GM13976 (cell line): ENCODE data around the gene OR52W1.

Source experiments
- DNase-seq: peaks from one replicate; pipeline ENCODE4 v3.0.0; 2012; ENCODE audit warnings: low spot score
- in situ Hi-C: fragments of 300-500 bp; cut with MboI; formaldehyde crosslinking; loops from one replicate; pipeline ENCODE4 v1.12.0; 2022; ENCODE audit warnings: low sequenced_read_pairs, mixed read lengths, inconsistent platforms; ENCODE audit not compliant: unreplicated experiment
- TF ChIP-seq, protein P1 (sequence below): IDR thresholded peaks from 2 replicates; pipeline ENCODE4 v1.5.1; 2012; ENCODE audit warnings: borderline replicate concordance, mild to moderate bottlenecking; ENCODE audit not compliant: insufficient read depth; ENCODE audit errors: extremely low read depth, missing control alignments, control extremely low read depth

OR52W1 gene

DNA sequence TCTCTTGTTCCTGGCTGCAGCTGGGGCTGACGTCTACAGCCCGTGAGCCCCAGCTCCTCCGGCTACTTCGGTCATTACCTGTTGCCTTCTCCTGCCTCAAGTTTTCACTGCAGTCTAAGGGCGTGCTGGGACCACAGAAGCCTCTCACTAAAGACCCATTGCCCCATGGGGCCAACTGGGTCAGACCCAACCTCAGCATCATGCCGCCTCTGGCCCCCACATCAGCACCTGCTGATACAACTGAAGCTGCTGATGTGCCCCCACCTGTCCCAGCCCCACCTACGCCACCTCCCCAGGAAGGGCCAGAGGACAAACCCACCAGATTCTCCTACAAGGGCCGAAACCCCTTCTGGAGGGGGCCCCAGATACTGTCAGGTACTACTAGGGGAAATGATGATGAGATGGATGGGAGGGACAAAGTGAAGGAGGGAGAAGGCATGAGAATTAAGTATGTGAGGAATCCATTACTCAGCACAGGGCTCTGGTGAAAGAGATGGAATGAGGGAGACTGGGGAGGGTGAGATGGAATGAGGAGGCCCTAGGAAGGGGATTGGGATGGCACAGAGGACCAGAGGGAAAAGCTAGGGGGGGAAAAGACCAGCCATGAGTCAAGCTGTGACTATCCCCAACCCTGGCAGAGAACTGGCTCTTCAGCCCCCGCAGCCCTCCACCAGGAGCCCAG, 11.4 kb downstream of the OR52W1 start:
- TF ChIP-seq, protein P1, sequence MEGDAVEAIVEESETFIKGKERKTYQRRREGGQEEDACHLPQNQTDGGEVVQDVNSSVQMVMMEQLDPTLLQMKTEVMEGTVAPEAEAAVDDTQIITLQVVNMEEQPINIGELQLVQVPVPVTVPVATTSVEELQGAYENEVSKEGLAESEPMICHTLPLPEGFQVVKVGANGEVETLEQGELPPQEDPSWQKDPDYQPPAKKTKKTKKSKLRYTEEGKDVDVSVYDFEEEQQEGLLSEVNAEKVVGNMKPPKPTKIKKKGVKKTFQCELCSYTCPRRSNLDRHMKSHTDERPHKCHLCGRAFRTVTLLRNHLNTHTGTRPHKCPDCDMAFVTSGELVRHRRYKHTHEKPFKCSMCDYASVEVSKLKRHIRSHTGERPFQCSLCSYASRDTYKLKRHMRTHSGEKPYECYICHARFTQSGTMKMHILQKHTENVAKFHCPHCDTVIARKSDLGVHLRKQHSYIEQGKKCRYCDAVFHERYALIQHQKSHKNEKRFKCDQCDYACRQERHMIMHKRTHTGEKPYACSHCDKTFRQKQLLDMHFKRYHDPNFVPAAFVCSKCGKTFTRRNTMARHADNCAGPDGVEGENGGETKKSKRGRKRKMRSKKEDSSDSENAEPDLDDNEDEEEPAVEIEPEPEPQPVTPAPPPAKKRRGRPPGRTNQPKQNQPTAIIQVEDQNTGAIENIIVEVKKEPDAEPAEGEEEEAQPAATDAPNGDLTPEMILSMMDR: no peak
- in situ Hi-C loops: no loop called here
- no peak for DNase-seq

DNA sequence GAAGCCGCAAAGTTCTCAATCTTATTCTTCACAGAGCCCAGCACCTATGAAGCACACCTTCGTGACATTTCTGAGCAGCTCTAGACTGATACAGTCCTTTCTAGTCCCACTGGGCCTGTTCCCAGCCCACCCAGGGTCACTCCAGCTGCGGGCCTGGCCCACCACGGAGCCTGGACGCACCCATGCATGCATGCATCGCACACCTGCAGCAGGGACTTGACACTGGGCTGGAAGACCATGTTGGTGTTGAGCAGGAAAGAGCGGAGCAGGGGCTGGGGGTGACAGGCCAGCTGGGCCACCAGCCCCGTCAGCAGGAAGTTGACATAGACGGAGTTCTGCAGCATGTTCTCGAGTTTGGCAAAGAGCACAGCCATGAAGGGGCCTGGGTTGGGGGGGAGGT, 15.5 kb downstream of the OR52W1 start:
- DNase-seq: no peak
- TF ChIP-seq, protein P1: no peak
- in situ Hi-C loops: no loop called here

DNA sequence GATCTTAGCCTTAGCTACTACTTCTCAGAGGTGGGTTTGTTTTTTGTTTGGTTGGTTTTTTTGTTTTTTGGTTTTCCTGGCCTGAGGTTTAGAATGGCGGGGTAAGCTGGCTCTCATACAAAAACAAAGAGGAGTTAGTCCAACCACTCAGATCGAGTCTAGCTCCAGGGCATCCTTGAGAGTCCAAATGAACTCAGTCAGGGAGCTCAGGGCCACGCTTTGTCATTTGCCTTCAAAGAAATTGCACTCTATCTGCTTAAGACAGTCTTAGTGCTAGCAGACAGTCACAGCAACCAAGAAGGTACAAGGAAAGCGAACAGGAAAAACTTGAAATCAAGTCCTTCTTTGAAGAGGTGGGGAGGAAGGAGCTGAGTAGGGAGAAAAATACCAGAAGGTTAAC, 17.5 kb downstream of the OR52W1 start:
- DNase-seq: no peak
- in situ Hi-C loops: no loop called here
- TF ChIP-seq, protein P1: no peak

DNA sequence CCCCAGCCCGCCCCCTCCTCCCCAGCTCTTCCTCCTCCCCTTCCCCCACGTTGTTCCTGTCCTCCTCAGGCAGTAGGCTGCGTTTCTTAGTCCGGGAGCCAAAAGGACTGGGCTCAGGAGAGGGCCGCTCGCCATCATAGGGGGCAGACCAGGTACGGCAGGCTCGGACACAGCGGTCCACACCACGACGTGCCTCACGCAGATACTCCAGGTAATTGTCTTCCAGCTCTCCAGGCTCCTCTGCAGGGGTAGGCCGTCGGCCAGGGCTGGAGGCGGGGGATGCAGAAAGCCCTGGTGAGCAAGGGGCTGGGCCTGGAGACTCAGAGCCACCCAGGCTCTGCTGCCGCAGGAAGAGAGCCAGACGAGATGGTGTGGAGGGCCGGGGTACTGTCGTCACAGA, 18.7 kb downstream of the OR52W1 start:
- TF ChIP-seq, protein P1: no peak
- in situ Hi-C loops: no loop called here
- DNase-seq: no peak

DNA sequence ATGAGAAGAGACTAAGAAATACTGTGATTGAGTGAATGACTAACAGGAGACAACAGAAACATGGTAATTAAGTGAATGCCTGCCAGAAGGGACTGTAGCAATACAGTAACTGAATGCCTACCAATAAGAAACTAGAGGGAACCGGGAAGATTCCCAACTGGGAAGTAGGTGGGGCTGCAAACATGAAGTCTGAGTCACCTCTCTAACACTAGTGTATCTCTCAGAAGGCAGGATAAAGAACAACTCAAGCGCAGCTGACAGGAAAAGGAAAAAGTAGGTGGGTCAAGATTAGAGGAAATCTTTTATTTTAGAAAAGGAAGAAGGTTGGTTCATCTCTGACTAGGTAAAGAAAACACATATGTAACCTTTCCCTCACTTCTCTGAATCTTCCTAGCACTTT, 20.3 kb downstream of the OR52W1 start:
- no peak for DNase-seq
- TF ChIP-seq, protein P1: no peak
- in situ Hi-C loops: no loop called here

DNA sequence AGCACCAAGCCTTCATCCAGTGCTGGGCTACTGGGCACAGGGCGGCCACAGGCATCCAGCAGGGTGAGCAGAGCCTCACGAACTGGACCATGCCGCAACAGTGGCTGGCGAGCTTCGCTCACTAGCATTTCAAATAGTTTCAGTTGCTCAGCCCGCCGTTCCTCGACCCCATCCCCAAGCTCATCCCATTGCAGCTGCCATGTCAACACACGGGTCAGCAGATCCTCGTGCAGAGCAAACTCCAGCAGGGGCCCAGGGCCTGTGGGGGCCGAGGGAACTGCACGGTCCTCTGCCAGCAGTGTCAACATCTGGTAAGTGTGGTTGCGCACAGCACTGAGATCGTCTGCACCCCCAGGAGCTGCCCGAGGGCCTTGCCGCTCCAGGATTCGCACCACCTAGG, 24.8 kb downstream of the OR52W1 start:
- in situ Hi-C loops: no loop called here
- TF ChIP-seq, protein P1: no peak

DNA sequence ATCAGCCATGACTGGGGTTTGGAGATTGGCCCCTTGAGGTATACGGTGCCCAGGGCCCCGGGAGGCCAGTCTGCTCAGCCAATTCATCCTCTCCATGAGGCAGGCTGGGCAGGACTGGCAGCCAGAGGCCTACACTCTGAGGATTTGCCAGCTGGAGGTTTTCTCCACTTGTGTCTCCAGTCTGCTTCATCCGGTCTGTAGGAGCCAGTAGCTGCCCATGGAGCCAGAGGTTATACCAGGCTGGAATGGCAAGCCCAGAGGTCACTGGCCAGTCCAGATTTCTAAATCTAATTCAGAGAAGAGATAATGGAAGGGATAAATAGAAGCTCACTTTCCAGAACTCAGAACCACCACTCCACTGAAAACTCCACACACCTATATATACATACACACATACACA, 25.4 kb downstream of the OR52W1 start:
- in situ Hi-C loops: no loop called here
- TF ChIP-seq, protein P1: no peak
- no peak for DNase-seq

More for the DNA sequence above, 24.8 kb downstream of the OR52W1 start:
- no peak for DNase-seq
